Occipital lobe (tissue), 2 donors: Measurements from ENCODE around the gene SEC61A1. TPM values are rescaled to one million over a fixed set of nuclear protein-coding genes. Genes with fewer than 3 reads are reported as not detected.

Experiments used
- DNase-seq: peaks from one replicate; lab custom pipeline; 2025; lab: John Stamatoyannopoulos, UW
- total RNA-seq: library from RNA; depleted of rRNA; stranded (reverse); fragments of >200 nt; gene quantifications from one replicate; pipeline ENCODE4 v1.2.3, GENCODE V29; 2014

SEC61A1 gene
- total RNA-seq, 1 donor from 2014 or later: 77.2 TPM

DNA sequence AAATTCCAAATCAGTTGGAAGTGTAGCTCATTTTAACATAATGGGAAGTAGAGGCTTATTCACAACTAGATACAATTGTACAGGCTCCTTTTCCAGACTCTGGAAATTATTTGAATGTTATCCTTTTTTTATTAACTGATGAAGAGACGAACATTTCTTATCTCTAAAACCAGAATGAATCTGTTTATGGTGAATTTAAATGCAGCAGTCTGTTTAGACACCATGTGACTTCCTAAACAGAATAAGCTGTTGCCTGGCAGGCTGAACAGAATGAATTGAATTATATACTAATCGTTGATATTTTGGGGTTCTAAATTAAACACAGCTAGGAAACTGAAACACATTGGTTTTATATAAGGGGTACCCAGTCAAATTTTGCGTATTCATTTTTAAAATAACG, 4.0 kb downstream of the SEC61A1 start:
- DNase-seq: no peak

DNA sequence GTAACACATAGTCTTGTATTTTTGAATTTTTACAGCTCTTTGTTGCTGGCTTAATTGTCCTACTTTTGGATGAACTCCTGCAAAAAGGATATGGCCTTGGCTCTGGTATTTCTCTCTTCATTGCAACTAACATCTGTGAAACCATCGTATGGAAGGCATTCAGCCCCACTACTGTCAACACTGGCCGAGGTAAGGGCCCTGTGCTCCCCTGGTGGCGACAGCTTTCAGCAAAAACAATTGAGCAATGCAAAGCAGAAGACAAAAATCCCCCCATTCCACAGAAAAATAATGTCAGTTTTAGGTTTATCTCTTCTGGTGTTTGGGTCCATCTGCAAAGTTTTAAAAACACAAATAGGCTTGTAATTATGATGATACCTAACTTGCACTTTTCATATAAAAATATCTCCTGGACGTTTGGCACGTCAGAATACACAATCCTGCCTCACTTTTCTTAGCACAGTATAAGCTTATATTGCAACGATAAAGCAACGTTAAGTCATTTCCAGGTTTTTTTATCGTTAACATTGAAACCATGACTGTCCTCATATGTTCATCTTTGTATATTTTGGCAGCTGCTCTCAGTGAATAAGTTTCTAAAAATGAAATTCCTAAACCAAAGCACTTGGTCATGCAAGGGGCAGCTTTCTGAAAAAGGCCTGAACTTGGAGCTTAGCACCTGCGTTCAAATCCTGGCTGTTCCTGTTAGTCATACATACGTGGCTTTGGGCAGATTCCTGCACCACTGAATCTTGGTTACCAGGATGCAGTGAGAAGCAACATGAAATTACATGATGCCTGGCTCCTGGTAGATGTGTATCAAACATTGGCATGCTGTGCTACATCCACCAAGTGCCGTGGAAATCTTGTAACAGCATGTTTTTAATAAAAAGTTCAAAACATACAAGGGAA, 8.5 kb downstream of the SEC61A1 start:
- no peak for DNase-seq

DNA sequence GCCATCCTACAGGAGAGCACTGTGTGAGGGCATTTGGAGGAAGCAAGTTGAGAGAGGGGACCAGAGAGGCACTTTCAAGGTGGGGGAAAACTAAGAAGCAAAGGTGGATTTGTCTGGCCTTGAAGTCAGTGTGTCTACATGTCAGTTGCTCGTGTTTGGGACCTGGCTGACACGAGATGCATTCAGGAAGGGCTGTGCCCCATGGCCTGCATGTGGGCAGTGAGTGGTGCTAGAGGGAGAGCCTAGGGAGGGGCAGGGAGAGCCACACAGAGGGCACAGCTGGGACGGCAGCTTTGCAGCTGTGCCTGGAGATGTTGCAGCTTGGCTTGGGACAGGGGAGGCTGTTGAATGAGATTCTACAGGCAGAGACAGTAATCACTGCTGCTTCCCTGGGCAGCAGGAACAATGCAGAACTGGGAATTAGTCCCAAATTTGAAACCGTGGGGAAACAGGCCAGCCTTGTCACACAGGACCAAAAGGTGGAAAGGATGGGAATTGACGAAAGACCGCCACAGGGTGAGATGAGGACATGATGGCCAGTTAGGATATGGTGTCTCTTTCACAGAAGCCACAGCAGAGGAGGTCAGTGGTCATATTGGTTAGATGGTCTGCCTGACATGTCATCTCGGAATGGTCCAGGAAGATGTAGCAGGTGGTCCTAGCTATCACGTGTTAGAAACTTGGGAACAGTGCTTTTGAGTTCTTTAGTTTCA, 10.0 kb downstream of the SEC61A1 start:
- no peak for DNase-seq

DNA sequence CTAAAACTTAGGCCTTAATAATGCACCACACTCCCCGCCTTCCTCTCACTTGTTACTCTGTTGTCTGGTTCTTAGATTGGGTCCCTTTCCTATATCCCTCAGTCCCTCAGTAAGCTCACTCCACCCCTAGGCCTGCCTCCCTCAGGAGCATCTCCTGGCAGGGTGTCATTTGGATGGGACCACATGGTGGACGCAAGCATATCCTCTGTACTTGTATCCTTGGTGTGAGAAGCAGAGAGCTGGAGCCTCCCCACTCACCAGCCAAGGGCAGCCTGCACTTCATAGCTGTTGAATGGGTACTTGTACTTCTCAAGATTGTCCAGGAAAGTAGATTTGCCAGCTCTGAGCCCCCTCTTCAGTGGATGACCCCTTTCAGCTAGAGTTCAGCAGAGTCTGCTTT, 11.6 kb downstream of the SEC61A1 start:
- DNase-seq: no peak

DNA sequence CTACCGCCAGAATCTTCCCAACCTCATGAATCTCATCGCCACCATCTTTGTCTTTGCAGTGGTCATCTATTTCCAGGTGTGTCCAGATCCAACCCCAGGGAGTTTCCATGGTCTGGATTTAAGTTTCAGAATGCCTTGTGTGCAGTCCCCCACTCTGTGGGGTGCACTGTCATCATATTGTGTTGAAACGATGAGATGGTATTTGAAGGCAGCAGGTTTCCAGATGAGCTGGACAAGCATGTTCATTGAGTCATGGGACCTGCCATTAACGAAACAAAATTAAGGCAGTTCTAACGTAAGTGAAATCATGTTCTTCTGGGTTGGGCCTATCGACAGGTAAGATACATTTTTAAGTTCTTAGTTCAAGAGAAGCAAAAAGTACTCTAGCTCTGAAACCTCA, 12.7 kb downstream of the SEC61A1 start:
- DNase-seq: no peak

DNA sequence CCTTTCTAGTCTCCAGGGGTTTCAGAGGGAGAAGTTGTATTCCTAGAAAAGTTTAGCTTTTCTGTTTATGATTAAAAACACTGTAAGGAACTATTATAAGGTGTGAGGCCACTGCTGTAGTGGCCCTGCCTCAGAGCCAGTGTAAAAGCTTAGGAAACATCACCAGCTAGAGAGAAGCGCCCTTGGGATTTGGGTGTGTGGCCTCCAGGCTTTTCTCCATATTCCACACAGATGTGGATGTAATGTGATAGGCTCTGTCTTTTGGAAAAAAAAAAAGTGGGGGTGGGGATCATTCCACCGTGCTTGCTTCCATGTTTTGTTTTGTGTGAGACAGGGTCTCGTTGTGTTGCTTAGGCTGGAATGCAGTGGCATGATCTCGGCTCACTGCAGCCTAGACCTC, 13.9 kb downstream of the SEC61A1 start:
- no peak for DNase-seq

DNA sequence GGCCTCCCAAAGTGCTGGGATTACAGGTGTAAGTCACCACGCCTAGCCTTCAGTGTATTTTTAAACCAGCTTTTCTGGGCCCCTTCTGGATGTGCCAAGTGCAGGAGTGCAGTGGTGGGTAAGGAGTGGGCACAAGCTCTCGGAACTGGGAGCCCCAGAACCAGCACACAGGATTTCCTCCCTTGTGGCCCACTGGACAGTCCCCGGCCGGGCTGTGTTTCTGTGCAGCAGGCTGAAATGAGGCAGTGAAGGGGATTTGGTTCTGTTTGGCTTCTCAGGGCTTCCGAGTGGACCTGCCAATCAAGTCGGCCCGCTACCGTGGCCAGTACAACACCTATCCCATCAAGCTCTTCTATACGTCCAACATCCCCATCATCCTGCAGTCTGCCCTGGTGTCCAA, 14.4 kb downstream of the SEC61A1 start:
- no peak for DNase-seq

DNA sequence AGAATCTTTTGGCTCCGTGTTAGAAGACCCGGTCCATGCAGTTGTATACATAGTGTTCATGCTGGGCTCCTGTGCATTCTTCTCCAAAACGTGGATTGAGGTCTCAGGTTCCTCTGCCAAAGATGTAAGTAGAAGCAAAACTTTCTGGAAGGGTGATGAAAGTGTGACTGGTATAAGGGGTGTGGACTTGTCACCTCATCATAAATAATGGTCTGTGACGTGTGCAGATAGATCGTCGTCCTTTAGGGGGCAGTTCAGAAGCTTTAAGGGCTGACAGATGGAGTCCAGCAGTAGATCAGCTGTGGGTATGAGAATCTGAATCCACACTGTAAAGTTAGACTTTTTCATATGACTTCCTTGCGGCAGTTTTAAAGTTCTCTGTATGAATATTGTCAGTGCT, 15.3 kb downstream of the SEC61A1 start:
- no peak for DNase-seq

DNA sequence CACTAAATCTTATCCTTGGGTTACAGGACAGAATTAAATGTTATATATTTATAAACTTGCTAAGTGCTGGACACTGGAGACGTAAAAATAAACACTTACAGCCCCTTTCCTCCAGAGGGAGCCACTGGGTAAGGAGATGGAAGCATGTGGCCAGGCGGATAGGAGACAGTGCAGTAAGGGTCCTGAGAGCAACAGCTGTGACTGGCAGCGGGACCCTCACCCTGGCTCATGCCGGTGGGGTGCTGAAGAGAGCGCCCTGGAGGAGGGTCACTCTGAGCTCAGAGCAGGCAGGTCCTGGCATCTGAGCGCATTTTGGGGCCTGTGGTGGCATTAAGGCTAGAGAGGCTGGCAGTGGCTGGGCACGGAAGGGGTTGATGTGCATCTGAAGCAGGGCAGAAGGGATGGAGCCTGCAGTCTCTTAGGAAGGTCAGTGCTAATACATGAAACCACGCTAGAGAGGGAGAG, 16.0 kb downstream of the SEC61A1 start:
- DNase-seq: no peak

DNA sequence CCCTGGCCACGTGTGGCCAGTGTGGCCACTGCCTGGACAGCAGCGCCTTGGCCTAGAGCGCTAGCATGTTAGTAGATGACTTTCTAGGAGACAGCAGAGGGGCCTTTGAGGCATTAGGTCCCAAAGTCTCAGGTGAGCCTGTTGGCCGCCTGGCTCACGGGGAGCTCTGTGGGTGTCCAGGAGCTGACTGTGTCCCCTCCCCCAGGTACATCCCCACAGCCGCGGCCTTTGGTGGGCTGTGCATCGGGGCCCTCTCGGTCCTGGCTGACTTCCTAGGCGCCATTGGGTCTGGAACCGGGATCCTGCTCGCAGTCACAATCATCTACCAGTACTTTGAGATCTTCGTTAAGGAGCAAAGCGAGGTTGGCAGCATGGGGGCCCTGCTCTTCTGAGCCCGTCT, 17.0 kb downstream of the SEC61A1 start:
- DNase-seq: no peak

DNA sequence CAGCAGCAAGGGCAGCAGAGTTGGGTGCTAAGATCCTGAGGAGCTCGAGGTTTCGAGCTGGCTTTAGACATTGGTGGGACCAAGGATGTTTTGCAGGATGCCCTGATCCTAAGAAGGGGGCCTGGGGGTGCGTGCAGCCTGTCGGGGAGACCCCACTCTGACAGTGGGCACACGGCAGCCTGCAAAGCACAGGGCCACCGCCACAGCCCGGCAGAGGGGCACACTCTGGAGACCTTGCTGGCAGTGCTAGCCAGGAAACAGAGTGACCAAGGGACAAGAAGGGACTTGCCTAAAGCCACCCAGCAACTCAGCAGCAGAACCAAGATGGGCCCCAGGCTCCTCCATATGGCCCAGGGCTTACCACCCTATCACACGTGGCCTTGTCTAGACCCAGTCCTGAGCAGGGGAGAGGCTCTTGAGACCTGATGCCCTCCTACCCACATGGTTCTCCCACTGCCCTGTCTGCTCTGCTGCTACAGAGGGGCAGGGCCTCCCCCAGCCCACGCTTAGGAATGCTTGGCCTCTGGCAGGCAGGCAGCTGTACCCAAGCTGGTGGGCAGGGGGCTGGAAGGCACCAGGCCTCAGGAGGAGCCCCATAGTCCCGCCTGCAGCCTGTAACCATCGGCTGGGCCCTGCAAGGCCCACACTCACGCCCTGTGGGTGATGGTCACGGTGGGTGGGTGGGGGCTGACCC, 18.8 kb downstream of the SEC61A1 start:
- no peak for DNase-seq

DNA sequence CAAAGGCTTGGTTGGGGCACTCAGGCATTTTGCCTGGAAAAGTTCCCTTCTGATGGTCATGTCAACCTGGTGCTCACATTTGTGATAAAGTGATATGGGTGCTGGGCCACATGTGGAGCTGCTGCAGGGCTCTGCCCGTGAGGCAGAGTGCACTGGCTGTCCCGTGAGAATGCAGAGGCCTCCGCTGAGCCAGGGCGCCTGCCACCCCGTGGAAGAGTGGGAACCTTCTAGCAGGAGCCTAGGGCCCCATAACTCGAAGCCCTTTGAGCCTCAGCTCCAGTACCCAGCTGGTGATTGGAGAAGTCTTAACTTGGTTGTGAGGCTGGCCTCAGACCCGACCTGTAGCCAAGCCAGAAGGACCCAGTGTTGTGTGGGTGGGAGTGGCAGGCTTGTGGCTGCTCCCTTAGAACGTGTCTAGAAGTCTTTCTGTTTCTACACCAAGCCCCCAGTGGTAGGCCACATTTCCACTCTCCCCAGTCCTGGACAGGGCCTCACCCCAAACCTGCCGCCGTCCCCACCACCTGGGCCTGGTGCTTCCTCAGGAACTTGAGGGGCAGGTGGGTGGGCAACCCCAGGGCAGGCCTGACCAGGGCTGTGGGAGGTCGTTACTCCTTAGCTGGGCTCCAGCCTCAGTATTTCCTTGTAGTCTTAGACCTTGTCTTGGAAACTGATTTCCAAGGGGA, 19.7 kb downstream of the SEC61A1 start:
- DNase-seq: no peak

DNA sequence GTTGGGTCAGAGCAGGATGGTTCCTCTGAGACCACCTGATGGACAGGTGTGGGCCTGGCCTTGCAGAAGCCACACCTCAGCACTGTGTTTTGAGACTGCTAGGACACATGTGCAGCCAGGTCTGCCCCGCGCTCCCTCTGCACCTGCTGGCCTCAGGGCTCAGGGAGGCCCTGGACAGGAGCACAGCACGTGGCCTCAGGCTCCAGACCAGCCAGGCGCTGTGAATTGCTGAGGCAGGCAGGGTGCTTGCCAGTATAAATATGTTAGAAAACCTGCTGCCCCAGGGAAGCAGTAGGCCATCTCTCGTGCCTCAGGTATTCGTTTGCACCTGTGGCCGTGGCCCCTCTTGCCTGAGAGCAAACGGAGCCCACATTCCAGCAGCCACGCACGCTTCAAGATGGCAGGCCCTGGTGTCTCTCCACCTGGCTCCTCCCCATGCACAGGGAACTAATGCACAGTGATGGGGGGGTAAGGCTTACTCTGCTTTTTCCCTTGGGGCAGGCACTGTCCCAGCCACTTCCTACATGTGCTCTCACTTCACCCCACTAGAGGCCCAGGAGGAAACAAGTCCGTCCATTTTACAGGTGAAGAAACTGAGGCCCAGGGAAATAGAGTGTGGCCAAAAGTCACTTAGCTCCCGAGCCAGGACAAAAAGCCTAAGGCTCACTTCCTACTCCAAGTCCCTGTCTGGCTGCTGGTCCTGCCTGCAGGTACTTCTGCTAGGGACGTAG, 20.4 kb downstream of the SEC61A1 start:
- DNase-seq: no peak

DNA sequence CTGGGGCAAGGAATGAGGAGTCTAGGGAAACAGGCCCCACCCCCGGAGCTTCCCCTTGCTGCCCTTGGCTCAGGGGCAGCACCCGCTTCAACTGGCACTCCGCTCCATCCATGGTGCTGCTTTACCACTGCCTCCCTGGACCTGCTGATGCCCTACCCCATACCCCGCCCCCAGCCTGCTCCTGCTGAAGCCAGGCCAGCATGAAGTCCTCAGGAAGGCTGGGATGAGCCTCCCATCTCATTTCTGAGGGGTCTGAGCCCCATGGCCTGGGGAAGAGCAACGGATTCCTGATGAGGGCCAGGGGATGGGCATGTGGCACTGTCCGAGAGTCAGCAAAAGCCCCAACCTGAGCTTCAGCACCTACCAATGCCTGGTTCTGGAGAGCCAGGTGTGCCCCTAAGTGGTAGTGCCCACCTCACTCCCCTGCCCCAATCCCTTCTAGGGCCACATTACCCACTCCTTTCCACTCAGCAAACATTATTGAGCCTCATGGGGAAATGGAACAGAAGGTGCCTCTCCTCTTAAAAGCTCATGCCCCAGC, 21.0 kb downstream of the SEC61A1 start:
- DNase-seq: no peak

DNA sequence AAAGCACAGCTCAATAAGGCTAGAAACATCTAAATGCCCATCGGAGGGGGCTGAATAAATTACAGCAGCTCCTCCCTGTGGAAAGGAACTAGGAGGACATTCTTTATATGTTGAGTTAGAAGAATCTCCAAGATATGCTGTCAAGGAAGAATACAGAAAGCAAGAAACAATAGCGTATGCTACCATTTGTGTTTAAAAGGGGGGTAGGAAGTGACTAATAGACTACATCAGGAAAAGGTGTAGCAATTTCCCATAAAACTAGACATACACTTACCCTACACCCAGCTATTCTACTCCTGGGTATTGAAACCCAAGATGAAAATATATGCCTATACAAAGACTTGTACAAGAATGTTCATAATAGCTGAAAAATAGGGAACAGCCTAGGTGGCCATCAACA, 21.6 kb downstream of the SEC61A1 start:
- DNase-seq: no peak

DNA sequence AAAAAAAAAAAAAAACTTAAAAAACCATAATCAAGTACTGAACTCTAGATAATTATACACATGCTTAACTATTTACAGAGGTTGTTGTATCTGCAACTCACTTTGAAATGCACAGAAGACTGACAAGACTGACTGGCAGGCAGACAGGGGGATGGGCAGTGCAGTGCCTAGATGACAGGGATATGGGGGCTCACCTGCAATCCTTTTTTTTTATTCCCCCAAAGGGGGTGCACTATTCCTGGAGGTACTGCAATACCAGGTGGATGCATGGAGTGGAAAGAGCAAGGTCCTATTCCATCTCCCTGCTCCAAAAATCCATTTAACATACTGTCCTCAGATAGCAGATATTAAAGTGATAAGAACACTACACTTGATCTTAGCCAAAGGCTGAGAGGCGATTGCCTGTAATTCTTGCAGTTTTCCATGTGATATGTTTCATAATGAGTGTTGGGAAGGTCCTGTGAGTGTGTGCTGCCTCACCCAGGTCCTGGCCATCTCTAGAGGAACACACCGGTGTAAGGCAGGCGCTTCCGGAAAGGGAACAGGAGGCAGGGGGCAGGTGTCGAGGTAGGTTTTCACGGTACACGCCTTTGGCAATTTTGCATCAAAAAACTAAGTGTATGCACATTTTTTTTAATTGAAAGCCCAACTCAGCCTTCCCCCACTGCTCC, 22.7 kb downstream of the SEC61A1 start:
- DNase-seq: no peak

DNA sequence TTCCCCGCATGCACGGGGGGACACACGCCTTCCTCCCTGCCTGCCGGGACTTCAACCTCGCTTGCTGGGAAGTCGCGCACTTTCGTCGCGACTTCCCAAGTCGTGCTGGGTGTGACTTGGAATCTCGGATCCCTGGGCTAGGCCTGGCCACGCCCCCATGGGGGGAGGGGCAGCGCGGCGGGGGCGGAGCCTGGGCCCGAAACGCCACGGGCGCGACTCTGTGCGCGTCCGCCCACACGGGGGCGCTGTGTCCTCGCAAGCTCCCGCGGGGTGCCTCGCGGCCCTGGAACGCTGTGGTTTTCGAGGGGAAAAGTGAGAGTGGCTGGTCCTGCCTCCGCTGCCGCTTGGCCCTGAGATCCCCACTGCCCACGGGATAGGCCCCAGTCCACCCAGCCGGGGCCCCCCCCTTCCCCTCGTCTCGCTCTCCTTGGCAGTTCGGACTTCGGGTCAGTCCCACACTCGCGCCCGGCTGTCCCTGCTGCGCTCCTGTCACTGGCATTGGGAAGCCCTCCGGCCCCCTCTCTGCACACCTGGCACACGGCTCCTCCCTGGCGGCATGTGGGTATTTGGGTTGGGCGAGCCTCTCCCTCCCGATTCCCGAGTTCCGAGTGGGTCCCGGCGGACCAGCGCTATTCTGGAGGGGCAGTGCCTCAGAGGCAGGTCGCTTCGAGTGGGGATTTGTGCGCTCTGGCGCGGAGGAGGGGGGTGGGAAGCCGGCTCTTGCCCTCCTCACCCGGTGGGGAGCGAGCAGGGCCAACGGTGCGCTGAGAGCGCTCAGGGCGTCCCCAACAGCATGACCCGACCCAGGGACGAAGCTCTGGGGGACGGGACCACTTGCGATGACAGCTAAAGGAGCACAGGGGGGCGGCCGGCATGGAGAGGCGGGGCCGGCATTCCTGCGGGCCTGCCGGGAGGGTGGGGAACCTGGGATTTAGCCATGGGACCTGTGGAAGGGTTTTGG, 23.6 kb downstream of the SEC61A1 start:
- peak; percentile 80 for DNase-seq

DNA sequence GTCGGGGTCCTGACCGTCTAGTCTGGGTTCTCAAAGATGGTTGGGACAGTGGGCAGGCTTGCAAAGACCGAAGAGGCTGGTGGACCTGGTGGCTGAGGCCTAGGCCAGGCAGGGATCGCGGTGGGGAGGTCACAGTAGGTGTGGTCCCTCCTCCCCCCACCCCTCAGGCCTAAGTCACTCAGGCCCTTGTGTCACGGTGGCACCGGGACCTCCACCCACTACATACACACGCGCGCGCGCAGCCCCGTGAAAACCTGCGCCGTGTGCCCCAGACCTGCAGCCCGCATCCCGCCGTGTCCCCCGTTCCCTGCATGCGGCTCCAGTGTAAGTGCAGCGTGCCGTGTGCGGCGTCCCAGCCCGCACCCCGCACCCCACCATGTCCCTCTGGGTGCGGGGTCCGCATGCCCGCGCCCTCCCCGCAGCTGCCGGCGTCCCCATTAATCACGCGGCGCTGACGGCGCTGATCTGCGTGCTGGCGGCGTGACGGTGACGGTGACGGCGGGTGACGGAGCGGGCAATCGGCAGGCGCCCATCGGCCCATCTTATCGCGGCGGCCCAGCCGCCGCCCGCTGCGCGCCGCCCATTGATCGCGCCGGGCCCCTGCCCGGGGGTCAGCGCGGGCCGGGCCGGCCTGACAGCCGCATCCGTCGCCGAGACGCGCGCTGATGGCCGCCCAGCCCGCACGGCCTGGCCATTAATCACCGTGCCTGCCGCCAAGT, 24.4 kb downstream of the SEC61A1 start:
- DNase-seq: peak; percentile 48
